K562 (cell line): Measurements from ENCODE around the gene P2RY11. TPM values are rescaled to one million over a fixed set of nuclear protein-coding genes. Genes with fewer than 3 reads are reported as not detected.
A peak's percentile ranks its signal among the peaks of the same experiment; 100 is the strongest.

ENCODE experiments used
- DIDO1 ChIP-seq: fragments of 450-650 bp; IDR thresholded peaks from 2 replicates; pipeline ENCODE4 v1.6.1; 2016; ENCODE audit warnings: low read depth, missing biosample characterization, missing genetic modification characterization
- ELF2 ChIP-seq: fragments of 250-450 bp; sonication (Bioruptor Pico); IDR thresholded peaks from 2 replicates; pipeline ENCODE4 v1.5.0; 2021; ENCODE audit warnings: mild to moderate bottlenecking
- GABPA ChIP-seq: fragments of 200-800 bp; sonication (Bioruptor generic); conservative IDR thresholded peaks from 2 replicates; pipeline ENCODE4 v1.6.1; 2016; ENCODE audit warnings: low read depth, missing genetic modification characterization, missing compliant biosample characterization
- NCOA4 ChIP-seq: fragments of 450-650 bp; IDR thresholded peaks from 2 replicates; pipeline ENCODE4 v1.6.1; 2018; ENCODE audit warnings: mild to moderate bottlenecking; ENCODE audit not compliant: partially characterized antibody
- NFXL1 ChIP-seq: fragments of 450-650 bp; formaldehyde crosslinking; IDR thresholded peaks from 2 replicates; pipeline ENCODE4 v1.4.0; 2021; ENCODE audit warnings: mild to moderate bottlenecking
- NUFIP1 ChIP-seq: fragments of 450-650 bp; IDR thresholded peaks from 2 replicates; pipeline ENCODE4 v1.6.1; 2018; ENCODE audit not compliant: partially characterized antibody
- PCBP2 ChIP-seq: fragments of 200-400 bp; formaldehyde crosslinking; IDR thresholded peaks from 2 replicates; pipeline ENCODE4 v1.6.1; 2018; ENCODE audit warnings: low read length, low read depth, mild to moderate bottlenecking, moderate library complexity; ENCODE audit not compliant: poor library complexity, severe bottlenecking
- POU5F1 ChIP-seq: fragments of 150-350 bp; IDR thresholded peaks from 2 replicates; pipeline ENCODE4 v1.6.1; 2014; ENCODE audit warnings: borderline replicate concordance, low read length, low read depth, mild to moderate bottlenecking; ENCODE audit not compliant: partially characterized antibody
- PTBP1 ChIP-seq: fragments of 200-400 bp; formaldehyde crosslinking; IDR thresholded peaks from 2 replicates; pipeline ENCODE4 v1.6.1; 2017; ENCODE audit warnings: low read depth, low read length
- RFX7 ChIP-seq: fragments of 250-450 bp; sonication (Bioruptor Pico); IDR thresholded peaks from 2 replicates; pipeline ENCODE4 v1.5.1; 2021; ENCODE audit warnings: mild to moderate bottlenecking
- RNF2 ChIP-seq: sonication (generic); IDR thresholded peaks from 2 replicates; pipeline ENCODE4 v1.6.1; 2016
- SLC30A9 ChIP-seq: fragments of 250-450 bp; sonication (Bioruptor Pico); IDR thresholded peaks from 2 replicates; pipeline ENCODE4 v1.8.0; 2022; ENCODE audit warnings: mild to moderate bottlenecking, moderate library complexity
- SNRNP70 ChIP-seq: fragments of 200-400 bp; formaldehyde crosslinking; optimal IDR thresholded peaks from 2 replicates; pipeline ENCODE3; 2017; ENCODE audit warnings: low read depth, low read length
- TFAM ChIP-seq: fragments of 250-450 bp; sonication (Bioruptor Pico); conservative IDR thresholded peaks from 2 replicates; pipeline ENCODE4 v1.5.0; 2021; ENCODE audit warnings: mild to moderate bottlenecking, moderate library complexity
- ZNF174 ChIP-seq: fragments of 250-450 bp; sonication (Bioruptor Pico); IDR thresholded peaks from 2 replicates; pipeline ENCODE4 v1.4.0; 2020; ENCODE audit warnings: mild to moderate bottlenecking
- ZNF436 ChIP-seq: fragments of 250-450, 450-650 bp; sonication (Bioruptor Pico); formaldehyde crosslinking; IDR thresholded peaks from 2 replicates; pipeline ENCODE4 v1.7.0; 2020; ENCODE audit warnings: mild to moderate bottlenecking
- polyA plus RNA-seq, 8 experiments: library from polyadenylated mRNA; depleted of rRNA in 4 of 8; stranded (reverse) in 5 of 8; unstranded in 3 of 8; fragments of >200 nt; fragmentation: Nextera tagmentation in 2 of 8; fragmentation: Illumina TruSeq in 1 of 8; extraction: Ambion mirVana in 2 of 8; extraction: Trizol in 1 of 8; gene quantifications; 2 replicates each; pipeline versions ENCODE4 v1.2.1 to v1.2.3, GENCODE V29; 2011 to 2014; ENCODE audit warnings: inconsistent platforms in 1 of 8, missing spikeins in 1 of 8
- total RNA-seq, 7 experiments: library from RNA; depleted of rRNA in 6 of 7; stranded (reverse); fragments of >200 nt in 6 of 7; fragmentation: Illumina TruSeq in 2 of 7; extraction: Trizol in 2 of 7; gene quantifications; 2 replicates each; pipeline versions ENCODE4 v1.2.1 to v1.2.3, GENCODE V29; 2011 to 2021; ENCODE audit warnings: low replicate concordance in 1 of 7
- TF ChIP-seq, protein P1 (sequence below): fragments of 250-450 bp; sonication (Bioruptor Pico); IDR thresholded peaks from 2 replicates; pipeline ENCODE4 v1.4.0; 2020; ENCODE audit warnings: borderline replicate concordance
- TF ChIP-seq, protein P2 (sequence below): fragments of 250-450 bp; sonication (Bioruptor Pico); IDR thresholded peaks from 2 replicates; pipeline ENCODE4 v1.8.0; 2022; ENCODE audit warnings: inconsistent platforms
- TF ChIP-seq, protein P3 (sequence below): fragments of 450-650 bp; formaldehyde crosslinking; IDR thresholded peaks from 2 replicates; pipeline ENCODE4 v1.4.0; 2020; ENCODE audit warnings: mild to moderate bottlenecking, moderate library complexity
- TF ChIP-seq, protein P4 (sequence below): sonication (generic); formaldehyde crosslinking; IDR thresholded peaks from 2 replicates; pipeline ENCODE4 v1.8.0; 2023; ENCODE audit warnings: mild to moderate bottlenecking, missing genetic modification reagents

The P2RY11 gene
- total and polyA plus RNA-seq, 9 of the 15 experiments (the other 6 are each of a cell fraction or from before 2014, with no cell fraction given), result 0.03 to 10.1 (median 1.5) TPM

DNA sequence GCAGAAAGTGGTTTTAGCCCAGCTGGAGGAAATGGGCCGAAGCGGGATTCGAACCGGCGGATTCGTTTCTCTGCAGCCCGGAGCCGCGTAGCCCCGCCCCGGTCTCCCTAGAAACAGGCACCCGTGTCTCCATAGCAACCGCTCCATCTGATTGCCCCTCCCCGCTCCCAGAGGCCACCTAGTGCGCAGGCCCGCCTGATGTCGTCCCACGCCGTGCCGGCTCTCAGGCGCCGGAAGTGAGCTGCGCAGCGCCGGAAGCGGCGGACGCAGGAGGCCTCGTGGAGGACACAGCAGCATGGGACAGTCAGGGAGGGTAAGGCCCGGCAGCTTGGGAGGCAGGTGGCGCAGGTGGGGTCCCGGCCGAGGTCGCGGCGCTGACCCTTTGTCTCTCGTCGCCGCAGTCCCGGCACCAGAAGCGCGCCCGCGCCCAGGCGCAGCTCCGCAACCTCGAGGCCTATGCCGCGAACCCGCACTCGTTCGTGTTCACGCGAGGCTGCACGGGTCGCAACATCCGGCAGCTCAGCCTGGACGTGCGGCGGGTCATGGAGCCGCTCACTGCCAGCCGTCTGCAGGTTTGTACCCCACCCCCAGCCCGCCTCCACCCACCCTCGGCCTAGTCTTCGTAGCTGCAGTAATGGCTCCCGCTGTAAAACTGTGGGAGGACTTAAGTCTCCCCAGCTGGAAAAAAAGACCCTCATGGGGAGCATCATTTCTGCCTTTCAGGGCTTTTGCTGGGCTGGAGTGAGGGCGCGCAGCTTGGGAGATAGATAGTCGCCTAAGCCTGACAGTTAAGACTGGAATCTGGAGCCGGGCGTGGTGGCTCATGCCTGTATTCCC lies 5.2 kb upstream of the P2RY11 start, which contains the start of gene PPAN (continued):
- TF ChIP-seq, protein P1, sequence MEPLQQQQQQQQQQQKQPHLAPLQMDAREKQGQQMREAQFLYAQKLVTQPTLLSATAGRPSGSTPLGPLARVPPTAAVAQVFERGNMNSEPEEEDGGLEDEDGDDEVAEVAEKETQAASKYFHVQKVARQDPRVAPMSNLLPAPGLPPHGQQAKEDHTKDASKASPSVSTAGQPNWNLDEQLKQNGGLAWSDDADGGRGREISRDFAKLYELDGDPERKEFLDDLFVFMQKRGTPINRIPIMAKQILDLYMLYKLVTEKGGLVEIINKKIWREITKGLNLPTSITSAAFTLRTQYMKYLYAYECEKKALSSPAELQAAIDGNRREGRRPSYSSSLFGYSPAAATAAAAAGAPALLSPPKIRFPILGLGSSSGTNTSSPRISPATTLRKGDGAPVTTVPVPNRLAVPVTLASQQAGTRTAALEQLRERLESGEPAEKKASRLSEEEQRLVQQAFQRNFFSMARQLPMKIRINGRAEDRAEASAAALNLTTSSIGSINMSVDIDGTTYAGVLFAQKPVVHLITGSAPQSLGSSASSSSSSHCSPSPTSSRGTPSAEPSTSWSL (CRISPR knock-in tag), result no peak
- no peak for TF ChIP-seq SNRNP70
- TF ChIP-seq SLC30A9, result no peak
- 0 out of 2 replicates have a peak, but pooled peaks have one; percentile 54 for TF ChIP-seq RNF2
- no peak for TF ChIP-seq ZNF436 (CRISPR knock-in tag)
- TF ChIP-seq RFX7 (CRISPR knock-in tag), result no peak
- TF ChIP-seq PCBP2, result no peak
- TF ChIP-seq NFXL1 (CRISPR knock-in tag), result no peak
- TF ChIP-seq DIDO1 (tag), result no peak
- TF ChIP-seq, protein P2, sequence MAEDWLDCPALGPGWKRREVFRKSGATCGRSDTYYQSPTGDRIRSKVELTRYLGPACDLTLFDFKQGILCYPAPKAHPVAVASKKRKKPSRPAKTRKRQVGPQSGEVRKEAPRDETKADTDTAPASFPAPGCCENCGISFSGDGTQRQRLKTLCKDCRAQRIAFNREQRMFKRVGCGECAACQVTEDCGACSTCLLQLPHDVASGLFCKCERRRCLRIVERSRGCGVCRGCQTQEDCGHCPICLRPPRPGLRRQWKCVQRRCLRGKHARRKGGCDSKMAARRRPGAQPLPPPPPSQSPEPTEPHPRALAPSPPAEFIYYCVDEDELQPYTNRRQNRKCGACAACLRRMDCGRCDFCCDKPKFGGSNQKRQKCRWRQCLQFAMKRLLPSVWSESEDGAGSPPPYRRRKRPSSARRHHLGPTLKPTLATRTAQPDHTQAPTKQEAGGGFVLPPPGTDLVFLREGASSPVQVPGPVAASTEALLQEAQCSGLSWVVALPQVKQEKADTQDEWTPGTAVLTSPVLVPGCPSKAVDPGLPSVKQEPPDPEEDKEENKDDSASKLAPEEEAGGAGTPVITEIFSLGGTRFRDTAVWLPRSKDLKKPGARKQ, result no peak
- TF ChIP-seq, protein P3, sequence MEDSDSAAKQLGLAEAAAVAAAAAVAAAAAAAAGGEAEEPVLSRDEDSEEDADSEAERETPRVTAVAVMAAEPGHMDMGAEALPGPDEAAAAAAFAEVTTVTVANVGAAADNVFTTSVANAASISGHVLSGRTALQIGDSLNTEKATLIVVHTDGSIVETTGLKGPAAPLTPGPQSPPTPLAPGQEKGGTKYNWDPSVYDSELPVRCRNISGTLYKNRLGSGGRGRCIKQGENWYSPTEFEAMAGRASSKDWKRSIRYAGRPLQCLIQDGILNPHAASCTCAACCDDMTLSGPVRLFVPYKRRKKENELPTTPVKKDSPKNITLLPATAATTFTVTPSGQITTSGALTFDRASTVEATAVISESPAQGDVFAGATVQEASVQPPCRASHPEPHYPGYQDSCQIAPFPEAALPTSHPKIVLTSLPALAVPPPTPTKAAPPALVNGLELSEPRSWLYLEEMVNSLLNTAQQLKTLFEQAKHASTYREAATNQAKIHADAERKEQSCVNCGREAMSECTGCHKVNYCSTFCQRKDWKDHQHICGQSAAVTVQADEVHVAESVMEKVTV (CRISPR knock-in tag), result no peak
- no peak for TF ChIP-seq NUFIP1
- TF ChIP-seq TFAM (CRISPR knock-in tag), result no peak
- TF ChIP-seq PTBP1, result no peak
- peak; percentile 99 for TF ChIP-seq GABPA
- TF ChIP-seq, protein P4, sequence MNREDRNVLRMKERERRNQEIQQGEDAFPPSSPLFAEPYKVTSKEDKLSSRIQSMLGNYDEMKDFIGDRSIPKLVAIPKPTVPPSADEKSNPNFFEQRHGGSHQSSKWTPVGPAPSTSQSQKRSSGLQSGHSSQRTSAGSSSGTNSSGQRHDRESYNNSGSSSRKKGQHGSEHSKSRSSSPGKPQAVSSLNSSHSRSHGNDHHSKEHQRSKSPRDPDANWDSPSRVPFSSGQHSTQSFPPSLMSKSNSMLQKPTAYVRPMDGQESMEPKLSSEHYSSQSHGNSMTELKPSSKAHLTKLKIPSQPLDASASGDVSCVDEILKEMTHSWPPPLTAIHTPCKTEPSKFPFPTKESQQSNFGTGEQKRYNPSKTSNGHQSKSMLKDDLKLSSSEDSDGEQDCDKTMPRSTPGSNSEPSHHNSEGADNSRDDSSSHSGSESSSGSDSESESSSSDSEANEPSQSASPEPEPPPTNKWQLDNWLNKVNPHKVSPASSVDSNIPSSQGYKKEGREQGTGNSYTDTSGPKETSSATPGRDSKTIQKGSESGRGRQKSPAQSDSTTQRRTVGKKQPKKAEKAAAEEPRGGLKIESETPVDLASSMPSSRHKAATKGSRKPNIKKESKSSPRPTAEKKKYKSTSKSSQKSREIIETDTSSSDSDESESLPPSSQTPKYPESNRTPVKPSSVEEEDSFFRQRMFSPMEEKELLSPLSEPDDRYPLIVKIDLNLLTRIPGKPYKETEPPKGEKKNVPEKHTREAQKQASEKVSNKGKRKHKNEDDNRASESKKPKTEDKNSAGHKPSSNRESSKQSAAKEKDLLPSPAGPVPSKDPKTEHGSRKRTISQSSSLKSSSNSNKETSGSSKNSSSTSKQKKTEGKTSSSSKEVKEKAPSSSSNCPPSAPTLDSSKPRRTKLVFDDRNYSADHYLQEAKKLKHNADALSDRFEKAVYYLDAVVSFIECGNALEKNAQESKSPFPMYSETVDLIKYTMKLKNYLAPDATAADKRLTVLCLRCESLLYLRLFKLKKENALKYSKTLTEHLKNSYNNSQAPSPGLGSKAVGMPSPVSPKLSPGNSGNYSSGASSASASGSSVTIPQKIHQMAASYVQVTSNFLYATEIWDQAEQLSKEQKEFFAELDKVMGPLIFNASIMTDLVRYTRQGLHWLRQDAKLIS (CRISPR knock-in tag), result 0 out of 2 replicates have a peak, but pooled peaks have one; percentile 39
- no peak for TF ChIP-seq NCOA4
- TF ChIP-seq POU5F1, result peak; percentile 73
- peak; percentile 94 for TF ChIP-seq ELF2 (CRISPR knock-in tag)
- TF ChIP-seq ZNF174 (CRISPR knock-in tag), result no peak
